Liver (tissue), 9 donors: ENCODE results near the gene DIO3. TPM values are rescaled to one million over a fixed set of nuclear protein-coding genes. Genes with fewer than 3 reads are reported as not detected.

Source experiments
- DNase-seq: peaks from one replicate; pipeline ENCODE4 v3.0.0-alpha.2; 2017; ENCODE audit warnings: low spot score
- H3K27ac ChIP-seq, 2 donors: one replicate each; pipeline ENCODE4 v1.7.0; 2013; ENCODE audit warnings: inconsistent platforms in 2 of 2, low read length in 2 of 2, control low read depth in 1 of 2, low read depth in 1 of 2, mild to moderate bottlenecking in 1 of 2
- H3K27me3 ChIP-seq, 4 donors: one replicate each; pipeline versions ENCODE4 v1.6.1 to v1.7.0; 2013; ENCODE audit warnings: low read length in 3 of 4, inconsistent platforms in 1 of 4, mild to moderate bottlenecking in 1 of 4, moderate library complexity in 1 of 4; ENCODE audit not compliant: control insufficient read depth in 4 of 4, insufficient read depth in 4 of 4
- H3K36me3 ChIP-seq, 4 donors: one replicate each; pipeline versions ENCODE4 v1.6.1 to v1.7.0; 2013; ENCODE audit warnings: low read length in 3 of 4, mild to moderate bottlenecking in 3 of 4, low read depth in 1 of 4, moderate library complexity in 1 of 4; ENCODE audit not compliant: control insufficient read depth in 4 of 4, insufficient read depth in 3 of 4
- H3K4me1 ChIP-seq, 4 donors: one replicate each; pipeline versions ENCODE4 v1.6.1 to v1.7.0; 2013; ENCODE audit warnings: low read length in 3 of 4, mild to moderate bottlenecking in 3 of 4, moderate library complexity in 1 of 4; ENCODE audit not compliant: control insufficient read depth in 4 of 4, insufficient read depth in 4 of 4
- H3K4me3 ChIP-seq, 3 donors: one replicate each; pipeline versions ENCODE4 v1.6.1 to v1.7.0; 2013; ENCODE audit warnings: low read length in 3 of 3, control low read depth in 1 of 3, low read depth in 1 of 3, mild to moderate bottlenecking in 1 of 3
- H3K9ac ChIP-seq, 2 donors: one replicate each; pipeline ENCODE4 v1.7.0; 2013; ENCODE audit warnings: low read length in 2 of 2, mild to moderate bottlenecking in 2 of 2, moderate library complexity in 2 of 2, control low read depth in 1 of 2, low read depth in 1 of 2
- H3K9me3 ChIP-seq, 4 donors: one replicate each; pipeline versions ENCODE4 v1.6.1 to v1.7.0; 2013; ENCODE audit warnings: low read length in 3 of 4; ENCODE audit not compliant: control insufficient read depth in 4 of 4
- EGR1 ChIP-seq, 2 donors: IDR thresholded peaks; 2 replicates each; pipeline ENCODE4 v1.6.1; 2016 to 2018; ENCODE audit warnings: antibody characterized with exemption in 2 of 2, low read depth in 2 of 2
- FOXA1 ChIP-seq: IDR thresholded peaks from 2 replicates; pipeline ENCODE4 v1.6.1; 2016; ENCODE audit warnings: antibody characterized with exemption
- FOXA2 ChIP-seq: IDR thresholded peaks from 2 replicates; pipeline ENCODE4 v1.6.1; 2016; ENCODE audit warnings: antibody characterized with exemption
- GABPA ChIP-seq, 2 donors: IDR thresholded peaks in 1 of 2; conservative IDR thresholded peaks in 1 of 2; 2 replicates each; pipeline ENCODE4 v1.6.1; 2016; ENCODE audit warnings: antibody characterized with exemption in 2 of 2, mild to moderate bottlenecking in 1 of 2, moderate library complexity in 1 of 2
- HNF4A ChIP-seq, 2 donors: conservative IDR thresholded peaks; 2 replicates each; pipeline ENCODE4 v1.6.1; 2016; ENCODE audit warnings: antibody characterized with exemption in 2 of 2, mild to moderate bottlenecking in 2 of 2
- HNF4G ChIP-seq: IDR thresholded peaks from 2 replicates; pipeline ENCODE4 v1.6.1; 2016; ENCODE audit warnings: antibody characterized with exemption
- JUND ChIP-seq, 2 donors: IDR thresholded peaks; 2 replicates each; pipeline ENCODE4 v1.6.1; 2016; ENCODE audit warnings: antibody characterized with exemption in 2 of 2
- NR2F2 ChIP-seq: IDR thresholded peaks from 2 replicates; pipeline ENCODE4 v1.6.1; 2016; ENCODE audit warnings: antibody characterized with exemption
- RAD21 ChIP-seq, 2 donors: IDR thresholded peaks; 2 replicates each; pipeline ENCODE4 v1.6.1; 2016; ENCODE audit warnings: antibody characterized with exemption in 2 of 2, mild to moderate bottlenecking in 2 of 2
- RXRA ChIP-seq, 2 donors: IDR thresholded peaks; 2 replicates each; pipeline ENCODE4 v1.6.1; 2017 to 2018; ENCODE audit warnings: antibody characterized with exemption in 2 of 2, mild to moderate bottlenecking in 1 of 2
- SP1 ChIP-seq: IDR thresholded peaks from 2 replicates; pipeline ENCODE4 v1.6.1; 2018; ENCODE audit warnings: antibody characterized with exemption, mild to moderate bottlenecking
- TAF1 ChIP-seq: conservative IDR thresholded peaks from 2 replicates; pipeline ENCODE4 v1.6.1; 2016; ENCODE audit warnings: antibody characterized with exemption, mild to moderate bottlenecking
- YY1 ChIP-seq: IDR thresholded peaks from 2 replicates; pipeline ENCODE4 v1.6.1; 2016; ENCODE audit warnings: antibody characterized with exemption, mild to moderate bottlenecking
- whole genome bisulfite sequencing: extraction: QIAGEN DNeasy Blood & Tissue Kit; methylation state at CpG from one replicate; pipeline ENCODE4 v1.1.7; 2013; 5-methylcytosine and 5-hydroxymethylcytosine counted together
- polyA plus RNA-seq, 2 donors: library from polyadenylated mRNA; stranded (reverse) in 1 of 2; unstranded in 1 of 2; fragments of 200-250 nt in 1 of 2; fragments of >200 nt in 1 of 2; fragmentation: Nextera tagmentation in 1 of 2; extraction: Ambion mirVana in 1 of 2; gene quantifications; one replicate each; pipeline versions ENCODE4 v1.2.1 to v1.2.3, GENCODE V29; 2013 to 2015
- total RNA-seq, 2 donors: library from RNA; depleted of rRNA; stranded (reverse); fragments of >200 nt; gene quantifications; one replicate each; pipeline ENCODE4 v1.2.3, GENCODE V29; 2014
- TF ChIP-seq, protein P1 (sequence below): IDR thresholded peaks from 2 replicates; pipeline ENCODE4 v1.6.1; 2016; ENCODE audit warnings: antibody characterized with exemption
- TF ChIP-seq, protein P2 (sequence below): IDR thresholded peaks from 2 replicates; pipeline ENCODE4 v1.6.1; 2016; ENCODE audit warnings: antibody characterized with exemption
- TF ChIP-seq, protein P3 (sequence below): IDR thresholded peaks from 2 replicates; pipeline ENCODE4 v1.6.1; 2016; ENCODE audit warnings: antibody characterized with exemption
- TF ChIP-seq, protein P4 (sequence below): IDR thresholded peaks from 2 replicates; pipeline ENCODE4 v1.6.1; 2016; ENCODE audit warnings: antibody characterized with exemption, mild to moderate bottlenecking
- TF ChIP-seq, protein P5 (sequence below): fragments of 150-350 bp; IDR thresholded peaks from 2 replicates; pipeline ENCODE4 v1.5.1; 2017; ENCODE audit warnings: improper control_type of control experiment, low read depth, low read length; ENCODE audit not compliant: missing input control
- donor health status: healthy.
- donor health status: healthy.
- donor health status: healthy.
- donor health status: healthy.
- donor health status: healthy.

Gene DIO3
- total and polyA plus RNA-seq, 4 donors, result 0.17 to 9.3 (median 0.51) TPM; not detected in 1

DNA sequence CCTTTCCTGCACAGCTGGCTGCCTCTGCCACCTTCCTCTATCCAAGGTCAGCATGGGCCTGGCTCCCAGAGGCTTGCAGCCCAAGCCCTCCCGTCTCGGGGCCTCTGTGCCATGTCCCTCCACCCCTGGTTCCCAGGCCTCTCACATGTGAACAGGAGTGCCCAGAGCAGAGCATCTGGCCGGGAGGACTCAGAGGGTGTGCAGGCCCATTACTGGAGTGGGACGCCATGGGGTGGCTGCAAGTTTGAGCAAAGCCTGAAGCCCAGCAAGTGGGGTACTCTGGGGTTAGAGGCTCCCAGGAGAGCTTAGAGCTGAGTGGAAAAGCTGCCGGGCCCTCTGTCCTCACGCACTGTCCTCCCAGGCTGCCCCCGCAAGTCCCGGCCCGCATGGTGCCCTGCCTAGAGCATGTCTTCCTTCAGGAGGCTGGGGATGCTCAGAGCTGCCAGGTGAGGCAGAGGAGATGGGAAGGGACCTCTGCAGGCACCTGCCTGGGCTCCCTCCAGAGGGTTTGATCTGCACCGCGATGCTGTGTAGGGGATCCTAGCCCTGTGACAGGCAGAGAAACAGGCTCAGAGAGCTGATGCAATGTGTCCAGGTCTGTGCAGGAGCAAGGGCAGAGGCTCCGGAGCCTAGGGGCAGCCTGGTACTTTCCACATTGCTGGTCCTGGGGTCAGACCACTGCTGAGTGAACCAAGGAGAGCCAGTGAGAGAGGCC is 39.8 kb downstream of the DIO3 start:
- H3K27me3 ChIP-seq, result no peaks in the 10 kb centered on the region
- 91% methylated on average over 12 of the region's 12 CpGs for WGBS
- no peaks in the 10 kb centered on the region for H3K4me1 ChIP-seq
- H3K4me3 ChIP-seq, result no peak overlapping the region
- H3K36me3 ChIP-seq, result no peaks in the 10 kb centered on the region
- TF ChIP-seq FOXA2 (no peak), RXRA (IDR thresholded peaks at IDR 0.05) (no peak), HNF4A (conservative IDR thresholded peaks at IDR 0.05) (no peak), RAD21 (IDR thresholded peaks at IDR 0.05) (no peak), YY1 (no peak), HNF4G (no peak), SP1 (no peak), NR2F2 (no peak), JUND (IDR thresholded peaks at IDR 0.05) (no peak), TAF1 (no peak), FOXA1 (no peak), EGR1 (IDR thresholded peaks at IDR 0.05; ENCODE audit: low read depth in 2 of 2) (no peak), GABPA (IDR thresholded peaks at IDR 0.05 in 1 of 2, conservative IDR thresholded peaks at IDR 0.05 in 1 of 2) (no peak)
- TF ChIP-seq, protein P1, sequence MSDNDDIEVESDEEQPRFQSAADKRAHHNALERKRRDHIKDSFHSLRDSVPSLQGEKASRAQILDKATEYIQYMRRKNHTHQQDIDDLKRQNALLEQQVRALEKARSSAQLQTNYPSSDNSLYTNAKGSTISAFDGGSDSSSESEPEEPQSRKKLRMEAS, result no peak
- TF ChIP-seq, protein P2, sequence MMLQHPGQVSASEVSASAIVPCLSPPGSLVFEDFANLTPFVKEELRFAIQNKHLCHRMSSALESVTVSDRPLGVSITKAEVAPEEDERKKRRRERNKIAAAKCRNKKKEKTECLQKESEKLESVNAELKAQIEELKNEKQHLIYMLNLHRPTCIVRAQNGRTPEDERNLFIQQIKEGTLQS, result no peak
- TF ChIP-seq, protein P3, sequence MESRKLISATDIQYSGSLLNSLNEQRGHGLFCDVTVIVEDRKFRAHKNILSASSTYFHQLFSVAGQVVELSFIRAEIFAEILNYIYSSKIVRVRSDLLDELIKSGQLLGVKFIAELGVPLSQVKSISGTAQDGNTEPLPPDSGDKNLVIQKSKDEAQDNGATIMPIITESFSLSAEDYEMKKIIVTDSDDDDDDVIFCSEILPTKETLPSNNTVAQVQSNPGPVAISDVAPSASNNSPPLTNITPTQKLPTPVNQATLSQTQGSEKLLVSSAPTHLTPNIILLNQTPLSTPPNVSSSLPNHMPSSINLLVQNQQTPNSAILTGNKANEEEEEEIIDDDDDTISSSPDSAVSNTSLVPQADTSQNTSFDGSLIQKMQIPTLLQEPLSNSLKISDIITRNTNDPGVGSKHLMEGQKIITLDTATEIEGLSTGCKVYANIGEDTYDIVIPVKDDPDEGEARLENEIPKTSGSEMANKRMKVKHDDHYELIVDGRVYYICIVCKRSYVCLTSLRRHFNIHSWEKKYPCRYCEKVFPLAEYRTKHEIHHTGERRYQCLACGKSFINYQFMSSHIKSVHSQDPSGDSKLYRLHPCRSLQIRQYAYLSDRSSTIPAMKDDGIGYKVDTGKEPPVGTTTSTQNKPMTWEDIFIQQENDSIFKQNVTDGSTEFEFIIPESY, result no peak
- TF ChIP-seq, protein P4, sequence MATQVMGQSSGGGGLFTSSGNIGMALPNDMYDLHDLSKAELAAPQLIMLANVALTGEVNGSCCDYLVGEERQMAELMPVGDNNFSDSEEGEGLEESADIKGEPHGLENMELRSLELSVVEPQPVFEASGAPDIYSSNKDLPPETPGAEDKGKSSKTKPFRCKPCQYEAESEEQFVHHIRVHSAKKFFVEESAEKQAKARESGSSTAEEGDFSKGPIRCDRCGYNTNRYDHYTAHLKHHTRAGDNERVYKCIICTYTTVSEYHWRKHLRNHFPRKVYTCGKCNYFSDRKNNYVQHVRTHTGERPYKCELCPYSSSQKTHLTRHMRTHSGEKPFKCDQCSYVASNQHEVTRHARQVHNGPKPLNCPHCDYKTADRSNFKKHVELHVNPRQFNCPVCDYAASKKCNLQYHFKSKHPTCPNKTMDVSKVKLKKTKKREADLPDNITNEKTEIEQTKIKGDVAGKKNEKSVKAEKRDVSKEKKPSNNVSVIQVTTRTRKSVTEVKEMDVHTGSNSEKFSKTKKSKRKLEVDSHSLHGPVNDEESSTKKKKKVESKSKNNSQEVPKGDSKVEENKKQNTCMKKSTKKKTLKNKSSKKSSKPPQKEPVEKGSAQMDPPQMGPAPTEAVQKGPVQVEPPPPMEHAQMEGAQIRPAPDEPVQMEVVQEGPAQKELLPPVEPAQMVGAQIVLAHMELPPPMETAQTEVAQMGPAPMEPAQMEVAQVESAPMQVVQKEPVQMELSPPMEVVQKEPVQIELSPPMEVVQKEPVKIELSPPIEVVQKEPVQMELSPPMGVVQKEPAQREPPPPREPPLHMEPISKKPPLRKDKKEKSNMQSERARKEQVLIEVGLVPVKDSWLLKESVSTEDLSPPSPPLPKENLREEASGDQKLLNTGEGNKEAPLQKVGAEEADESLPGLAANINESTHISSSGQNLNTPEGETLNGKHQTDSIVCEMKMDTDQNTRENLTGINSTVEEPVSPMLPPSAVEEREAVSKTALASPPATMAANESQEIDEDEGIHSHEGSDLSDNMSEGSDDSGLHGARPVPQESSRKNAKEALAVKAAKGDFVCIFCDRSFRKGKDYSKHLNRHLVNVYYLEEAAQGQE, result no peak
- TF ChIP-seq, protein P5, sequence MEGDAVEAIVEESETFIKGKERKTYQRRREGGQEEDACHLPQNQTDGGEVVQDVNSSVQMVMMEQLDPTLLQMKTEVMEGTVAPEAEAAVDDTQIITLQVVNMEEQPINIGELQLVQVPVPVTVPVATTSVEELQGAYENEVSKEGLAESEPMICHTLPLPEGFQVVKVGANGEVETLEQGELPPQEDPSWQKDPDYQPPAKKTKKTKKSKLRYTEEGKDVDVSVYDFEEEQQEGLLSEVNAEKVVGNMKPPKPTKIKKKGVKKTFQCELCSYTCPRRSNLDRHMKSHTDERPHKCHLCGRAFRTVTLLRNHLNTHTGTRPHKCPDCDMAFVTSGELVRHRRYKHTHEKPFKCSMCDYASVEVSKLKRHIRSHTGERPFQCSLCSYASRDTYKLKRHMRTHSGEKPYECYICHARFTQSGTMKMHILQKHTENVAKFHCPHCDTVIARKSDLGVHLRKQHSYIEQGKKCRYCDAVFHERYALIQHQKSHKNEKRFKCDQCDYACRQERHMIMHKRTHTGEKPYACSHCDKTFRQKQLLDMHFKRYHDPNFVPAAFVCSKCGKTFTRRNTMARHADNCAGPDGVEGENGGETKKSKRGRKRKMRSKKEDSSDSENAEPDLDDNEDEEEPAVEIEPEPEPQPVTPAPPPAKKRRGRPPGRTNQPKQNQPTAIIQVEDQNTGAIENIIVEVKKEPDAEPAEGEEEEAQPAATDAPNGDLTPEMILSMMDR, result no peak
- DNase-seq, result peak; percentile 28
- no peak overlapping the region for H3K9ac ChIP-seq
- no peaks in the 10 kb centered on the region for H3K9me3 ChIP-seq
- H3K27ac ChIP-seq, result no peak overlapping the region
